Middle frontal gyrus (tissue), 1 donor: Measurements from ENCODE around the gene P3H4.

Experiments used
- DNase-seq: peaks from one replicate; pipeline ENCODE4 v3.0.0-alpha.2; 2015; ENCODE audit warnings: low spot score; ENCODE audit errors: extremely low spot score

Gene P3H4

DNA sequence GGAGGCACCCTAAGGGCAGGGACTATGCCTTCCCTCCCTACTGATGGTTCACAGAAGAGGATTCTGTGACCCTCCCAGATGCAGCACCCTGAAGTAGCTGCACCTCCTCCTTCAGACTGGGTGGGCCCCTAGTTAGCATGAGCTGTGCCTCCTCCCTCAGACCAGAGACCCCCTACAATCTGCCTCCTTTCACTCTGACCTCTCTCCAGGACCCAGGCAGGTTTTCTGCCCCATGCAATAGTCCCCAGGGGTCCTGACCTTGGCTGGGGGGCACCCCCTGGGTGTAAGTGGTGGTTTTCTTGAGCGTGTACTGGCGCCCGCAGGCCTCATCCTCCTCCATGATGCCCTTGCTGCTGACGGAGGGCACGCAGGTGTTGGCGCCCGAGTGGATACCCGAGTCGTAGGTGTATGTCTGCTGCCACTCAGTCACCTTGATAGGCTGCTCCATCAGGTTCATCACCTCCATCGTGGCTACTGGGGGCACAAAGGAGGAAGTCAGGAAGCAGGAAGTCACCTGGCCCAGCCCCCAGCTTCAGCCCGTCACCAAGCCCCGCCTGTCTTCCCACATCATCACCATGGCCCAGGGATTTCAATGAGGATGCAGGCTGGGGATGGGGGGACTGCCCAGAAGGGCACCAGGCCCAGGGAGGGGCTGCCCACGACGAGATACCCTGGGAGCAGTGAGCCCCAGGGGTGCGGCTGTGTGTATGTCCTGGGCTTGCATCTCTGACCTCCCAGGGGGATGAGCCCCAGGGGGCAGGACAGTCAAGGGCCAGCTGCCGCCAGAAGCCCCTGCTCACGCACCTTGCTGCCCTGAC is 40.2 kb downstream of the P3H4 start:
- DNase-seq: no peak

DNA sequence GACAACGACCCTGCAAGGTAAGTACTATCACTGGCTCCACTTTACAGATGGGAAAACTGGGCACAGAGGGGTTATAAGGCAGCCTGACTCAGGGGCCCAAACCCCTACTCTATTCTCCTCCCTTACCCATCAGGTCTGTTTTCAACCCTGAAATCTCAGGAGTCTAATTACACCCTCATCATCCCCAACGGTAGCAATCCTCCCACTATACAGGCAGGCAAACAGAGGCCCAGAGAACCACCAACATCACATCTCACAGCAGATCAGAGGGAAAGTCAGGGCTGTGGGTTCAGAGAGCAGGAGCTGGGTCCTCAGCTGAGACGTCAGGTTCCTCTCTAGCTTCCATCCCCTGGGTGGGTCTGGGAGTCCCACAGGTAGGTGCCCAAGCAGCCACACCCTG is 41.8 kb downstream of the P3H4 start:
- DNase-seq: no peak

DNA sequence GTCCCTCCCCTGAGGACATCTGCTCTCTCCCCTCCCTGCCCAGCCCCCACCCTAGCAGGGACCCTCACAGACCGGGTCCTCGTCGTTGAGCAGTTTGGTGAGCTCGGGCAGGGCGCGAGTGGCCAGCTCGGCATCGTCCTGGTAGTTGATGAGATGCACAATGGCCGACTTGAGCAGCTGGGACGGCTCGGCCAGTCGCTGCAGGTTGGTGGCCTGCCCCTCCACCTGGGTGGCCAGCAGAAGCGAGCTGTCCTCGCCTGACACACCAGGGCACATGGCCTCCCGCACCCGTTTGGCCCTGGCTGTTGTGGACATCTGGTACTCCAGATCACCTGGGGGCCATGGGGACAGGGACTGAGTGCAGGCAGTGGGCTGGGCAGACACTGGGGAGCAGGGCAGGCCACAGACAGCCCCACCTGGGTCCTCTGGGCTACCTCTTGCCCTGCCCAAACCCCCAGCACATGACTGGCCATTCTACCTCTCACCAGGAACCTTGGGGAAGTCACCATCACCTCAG is 42.3 kb downstream of the P3H4 start:
- DNase-seq: no peak

DNA sequence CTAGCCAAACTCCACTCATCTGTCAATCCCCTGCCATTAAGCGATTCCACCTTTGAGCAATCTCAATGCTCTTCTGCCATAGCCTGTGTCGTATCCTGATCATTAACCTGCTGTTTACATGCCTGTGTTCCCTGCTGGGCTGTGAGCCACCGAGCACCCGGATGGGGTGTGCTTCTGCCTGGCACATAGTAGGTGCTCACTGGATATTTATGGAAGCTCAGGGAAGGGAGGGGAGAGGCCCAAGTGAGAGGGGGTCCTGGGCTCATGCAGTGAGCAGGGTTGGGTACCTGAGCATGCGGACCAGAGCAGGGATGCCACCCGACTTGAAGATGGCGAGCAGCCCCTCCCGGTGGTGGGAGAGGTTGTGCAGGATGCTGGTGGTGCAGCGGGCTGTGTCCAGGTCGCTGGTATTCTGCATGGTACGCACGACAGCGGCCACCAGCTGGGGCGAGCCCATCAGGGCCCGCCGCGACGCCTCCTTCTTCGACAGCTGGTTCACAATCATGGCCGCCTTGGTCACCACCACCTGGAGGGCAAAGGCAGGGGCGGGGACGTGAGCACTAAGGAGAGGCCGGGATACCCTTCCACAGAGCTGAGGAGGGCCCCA is 43.0 kb downstream of the P3H4 start:
- DNase-seq: no peak

DNA sequence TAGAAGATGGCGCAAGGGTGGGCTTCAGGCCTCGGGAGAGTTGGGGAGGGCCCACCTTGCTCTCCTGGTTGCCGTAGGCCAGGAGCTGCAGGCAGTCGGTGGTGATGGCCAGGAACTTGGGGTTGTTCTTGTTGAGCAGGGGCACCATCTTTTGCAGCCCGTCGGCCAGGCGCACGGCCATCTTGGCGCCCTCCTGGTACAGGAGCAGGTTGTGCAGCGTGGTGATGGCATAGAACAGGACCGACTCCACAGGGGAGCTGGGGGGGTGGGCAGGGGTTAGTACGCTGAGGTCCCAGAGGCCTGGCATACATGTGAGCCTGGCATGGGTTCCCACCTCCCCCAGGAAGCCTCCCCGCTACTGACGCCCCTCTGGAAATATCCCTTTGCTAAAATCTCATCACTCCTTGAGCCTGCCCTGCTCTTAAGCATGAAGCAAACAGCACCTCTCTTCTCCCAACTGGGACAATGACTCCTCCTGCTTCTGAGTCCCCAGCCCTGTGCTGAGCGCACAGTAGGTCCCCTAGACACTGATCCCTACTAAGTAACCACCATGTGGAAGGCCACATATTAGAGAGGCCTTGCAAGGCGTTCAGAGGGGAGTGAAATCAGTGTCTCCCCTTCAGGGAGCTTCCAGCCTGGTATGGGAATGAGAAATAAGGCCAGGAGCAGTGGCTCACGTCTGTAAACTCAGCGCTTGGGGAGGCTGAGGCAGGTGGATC is 44.3 kb downstream of the P3H4 start:
- DNase-seq: no peak

DNA sequence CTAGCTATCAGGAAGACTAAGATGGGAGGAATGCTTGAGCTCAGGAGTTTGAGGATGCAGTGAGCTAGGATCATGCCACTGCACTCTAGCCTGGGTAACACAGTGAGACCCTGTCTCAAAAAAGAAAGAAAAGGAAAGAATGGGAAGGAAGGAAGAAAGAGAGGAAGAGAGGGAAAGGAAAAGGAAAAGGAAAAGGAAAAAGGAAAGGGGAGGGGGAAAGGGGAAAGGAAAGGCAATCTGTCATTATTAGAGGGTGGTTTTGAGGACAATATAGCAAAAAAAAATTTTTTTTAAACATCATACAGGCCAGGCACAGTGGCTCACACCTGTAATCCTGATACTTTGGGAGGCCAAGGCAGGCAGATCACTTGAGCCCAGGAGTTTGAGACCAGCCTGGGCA is 45.6 kb downstream of the P3H4 start:
- no peak for DNase-seq

DNA sequence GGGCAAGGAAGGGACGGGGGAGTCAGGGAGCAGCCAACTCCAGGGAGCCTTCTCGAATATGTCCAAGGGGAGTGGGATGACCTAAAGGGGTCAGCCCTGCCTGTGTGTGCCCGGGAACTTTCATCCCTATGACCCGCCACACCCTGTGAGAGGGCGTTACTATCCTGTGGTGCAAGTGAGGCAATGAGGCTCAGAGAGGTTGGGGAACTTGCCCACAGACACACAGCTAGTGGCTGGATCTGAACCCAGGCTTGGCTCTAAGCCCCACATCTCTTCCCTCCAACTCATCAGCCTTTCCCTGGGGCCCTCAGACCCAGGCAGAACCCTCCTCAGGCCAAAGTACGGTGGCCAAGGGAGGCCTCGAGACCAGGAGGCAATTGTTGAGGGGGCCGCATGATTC is 48.4 kb downstream of the P3H4 start:
- no peak for DNase-seq

DNA sequence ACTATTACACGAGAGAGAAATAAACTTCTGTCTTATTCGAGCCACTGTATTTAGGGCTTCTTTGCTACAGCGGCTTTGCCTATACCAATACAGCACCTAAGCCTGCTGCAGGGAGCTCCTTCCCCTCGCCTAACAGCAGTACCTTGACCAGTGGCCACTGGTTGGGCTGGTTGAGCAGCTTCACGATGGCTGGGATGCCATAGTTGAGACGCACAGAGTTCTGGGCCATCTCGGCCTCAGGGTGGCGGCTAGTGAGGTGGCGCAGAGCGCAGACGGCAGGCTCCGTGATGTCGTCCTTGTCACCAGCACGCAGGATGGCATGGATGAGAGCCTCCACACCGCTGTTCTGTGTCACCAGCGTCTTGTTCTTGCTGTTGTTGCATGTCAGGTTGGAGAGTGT is 48.9 kb downstream of the P3H4 start:
- DNase-seq: no peak

DNA sequence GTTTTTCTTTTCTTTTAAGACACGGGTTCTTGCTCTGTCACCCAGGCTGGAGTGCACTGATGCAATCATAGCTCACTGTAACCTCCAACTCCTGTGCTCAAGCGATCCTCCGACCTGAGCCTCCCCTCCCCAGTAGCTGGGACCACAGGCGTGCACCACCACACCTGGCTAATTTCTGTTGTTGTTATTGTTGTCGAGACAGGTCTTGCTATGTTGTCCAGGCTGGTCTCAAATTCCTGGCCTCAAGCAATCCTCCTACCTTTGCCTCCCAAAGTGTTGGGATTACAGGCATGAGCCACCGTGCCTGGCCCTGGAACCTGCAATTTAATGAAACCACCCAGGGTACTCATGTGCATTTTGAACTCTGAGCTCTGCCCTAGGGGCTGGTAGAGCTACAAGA is 49.4 kb downstream of the P3H4 start:
- no peak for DNase-seq

DNA sequence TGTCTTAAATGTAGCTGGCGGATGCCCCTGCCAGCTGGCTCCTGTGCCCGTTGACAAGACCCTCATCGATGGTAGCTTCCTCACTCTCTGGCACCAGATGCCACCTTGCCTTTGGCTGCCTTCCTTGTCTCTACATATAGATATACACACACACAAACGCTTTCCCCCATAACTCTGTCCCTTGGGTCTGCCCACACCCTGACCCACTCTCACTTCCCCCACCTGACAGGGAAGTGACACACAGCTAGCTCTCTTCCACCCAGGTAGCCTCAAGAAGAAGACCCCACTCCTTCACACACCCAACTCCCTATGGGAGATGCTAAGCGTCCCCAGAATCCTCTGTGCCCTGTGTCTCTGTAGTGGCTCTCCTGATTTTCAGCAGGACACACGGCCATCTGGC is 50.9 kb downstream of the P3H4 start:
- no peak for DNase-seq

DNA sequence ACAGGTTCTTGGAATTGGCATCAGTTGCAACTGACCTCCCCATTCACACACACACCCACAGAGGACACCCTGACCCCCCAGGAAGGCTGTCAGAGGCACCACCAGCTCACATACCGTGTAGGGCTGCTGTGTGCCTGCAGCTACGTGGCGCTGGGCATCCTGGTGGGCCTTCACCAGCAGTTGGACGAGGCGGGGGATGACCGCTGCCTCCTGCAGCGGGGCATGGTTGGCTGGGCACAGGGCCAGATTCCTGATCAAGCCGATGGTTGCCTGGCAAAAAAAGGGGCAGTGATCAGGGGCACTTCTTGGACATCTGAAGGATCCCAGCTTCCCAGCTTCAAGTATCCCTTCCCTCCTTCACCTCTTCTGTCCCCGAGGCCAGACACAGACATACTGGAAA is 53.1 kb downstream of the P3H4 start:
- DNase-seq: no peak

DNA sequence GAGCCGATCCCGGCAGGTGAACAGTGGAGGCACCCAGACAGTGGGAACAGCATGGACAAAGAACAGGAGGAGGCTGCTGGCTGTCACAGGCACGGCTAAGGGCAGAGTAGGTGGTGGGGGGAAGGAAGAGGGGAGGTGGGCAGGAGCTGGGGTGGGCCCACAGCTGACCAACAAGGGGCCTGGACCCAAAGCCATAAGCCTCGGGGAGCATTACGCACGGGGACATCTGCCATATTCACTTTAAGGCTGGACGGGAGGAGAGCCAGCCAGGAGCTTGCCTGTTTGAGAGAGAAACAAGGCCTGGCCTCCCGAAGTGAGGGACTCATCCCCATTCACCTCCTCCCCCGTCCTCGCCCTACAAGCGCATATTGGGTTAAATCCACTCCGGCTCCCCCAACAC is 57.7 kb downstream of the P3H4 start:
- DNase-seq: no peak
